Stimulated activated CD4-positive, alpha-beta T cell treated with anti-CD3 and anti-CD28 coated beads, TNF-alpha, amount 100 ng/mL, for 48 hours (primary cell): ENCODE measurements around the gene PTRH1.
A peak's percentile ranks its signal among the peaks of the same experiment; 100 is the strongest.
"Not testable (repeated sequence)": the region's sequence is repeated elsewhere in the genome, so short reads cannot be mapped to it uniquely, and the experiment has no call there.

Source experiments
- DNase-seq, 3 donors: peaks; one replicate each; pipeline ENCODE4 v3.0.0-alpha.2; 2020; ENCODE audit warnings: low read depth in 3 of 3

PTRH1 gene, protein sequence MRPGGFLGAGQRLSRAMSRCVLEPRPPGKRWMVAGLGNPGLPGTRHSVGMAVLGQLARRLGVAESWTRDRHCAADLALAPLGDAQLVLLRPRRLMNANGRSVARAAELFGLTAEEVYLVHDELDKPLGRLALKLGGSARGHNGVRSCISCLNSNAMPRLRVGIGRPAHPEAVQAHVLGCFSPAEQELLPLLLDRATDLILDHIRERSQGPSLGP

DNA sequence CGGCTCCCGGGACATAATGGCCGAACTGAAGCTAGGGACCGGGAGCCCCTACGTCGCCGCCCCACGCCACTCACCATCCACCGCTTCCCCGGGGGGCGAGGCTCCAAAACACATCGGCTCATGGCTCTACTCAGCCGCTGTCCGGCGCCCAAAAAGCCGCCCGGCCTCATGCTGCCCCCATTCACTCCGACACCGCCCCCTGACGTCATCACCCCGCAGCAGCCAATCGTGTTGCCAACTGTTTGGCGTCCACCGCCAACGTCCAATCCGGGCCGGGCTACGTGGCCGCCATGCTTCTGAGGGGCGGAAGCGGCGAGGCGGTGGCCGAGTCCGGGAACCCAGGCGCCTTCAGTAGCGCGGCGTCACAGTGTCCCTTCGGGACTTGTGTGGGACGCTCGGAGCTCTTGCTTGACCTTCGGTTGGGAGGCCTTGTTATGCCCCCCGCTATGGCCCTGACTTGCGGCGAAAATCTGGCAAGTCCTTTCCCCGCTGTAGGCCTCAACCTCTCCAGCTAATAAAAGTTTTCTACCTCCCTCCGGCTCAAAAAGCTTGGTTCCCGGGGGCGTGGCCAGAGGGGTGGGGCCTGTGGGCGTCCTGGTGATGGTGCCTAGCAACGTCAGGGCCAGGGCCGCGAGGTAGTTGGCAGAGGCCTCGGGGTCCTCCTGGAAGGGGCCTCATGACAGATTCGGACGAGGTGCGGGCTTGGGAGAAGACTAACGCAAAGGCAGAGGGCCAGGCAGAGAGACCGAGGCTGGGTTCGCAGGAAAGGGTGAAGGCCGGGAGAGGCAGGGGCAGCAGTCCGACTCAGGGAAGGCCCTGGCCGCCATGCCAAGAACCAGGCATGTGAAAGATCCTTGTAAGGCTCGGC is at the start of gene PTRH1, which contains the start of gene TTC16:
Gene PTRH1 (minus strand): TSS at position 194 of the 868 bp plus-strand sequence. CDS start 24 bp downstream, at position 170.
Gene TTC16 (plus strand): TSS at position 610 of the 868 bp plus-strand sequence. CDS start 67 bp downstream, at position 677.
- DNase-seq = peak; percentile 92 to 99 (median 97)

DNA sequence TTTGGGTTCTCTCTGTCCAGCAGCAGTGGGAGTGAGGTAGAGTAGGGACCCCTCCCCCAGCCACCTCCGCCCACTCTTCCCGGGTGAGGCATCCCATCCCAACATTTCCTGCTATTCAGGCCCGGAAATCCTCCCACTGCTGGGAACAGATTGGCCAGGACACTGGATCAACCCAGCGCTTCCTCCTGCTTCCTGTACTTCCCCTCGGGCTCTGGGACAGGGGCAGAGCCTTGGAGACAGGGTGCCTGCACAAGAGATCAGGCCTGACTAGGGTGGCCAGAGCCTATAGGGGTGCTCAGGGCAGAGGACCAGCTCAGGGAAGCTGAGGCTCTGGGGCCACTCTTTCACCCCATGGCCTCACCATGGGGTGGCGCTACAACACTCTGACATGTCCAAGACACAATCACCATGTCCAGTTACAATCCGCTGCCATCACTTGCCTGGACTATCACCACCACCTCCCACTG is 48.5 kb upstream of the PTRH1 start:
- no peak for DNase-seq

DNA sequence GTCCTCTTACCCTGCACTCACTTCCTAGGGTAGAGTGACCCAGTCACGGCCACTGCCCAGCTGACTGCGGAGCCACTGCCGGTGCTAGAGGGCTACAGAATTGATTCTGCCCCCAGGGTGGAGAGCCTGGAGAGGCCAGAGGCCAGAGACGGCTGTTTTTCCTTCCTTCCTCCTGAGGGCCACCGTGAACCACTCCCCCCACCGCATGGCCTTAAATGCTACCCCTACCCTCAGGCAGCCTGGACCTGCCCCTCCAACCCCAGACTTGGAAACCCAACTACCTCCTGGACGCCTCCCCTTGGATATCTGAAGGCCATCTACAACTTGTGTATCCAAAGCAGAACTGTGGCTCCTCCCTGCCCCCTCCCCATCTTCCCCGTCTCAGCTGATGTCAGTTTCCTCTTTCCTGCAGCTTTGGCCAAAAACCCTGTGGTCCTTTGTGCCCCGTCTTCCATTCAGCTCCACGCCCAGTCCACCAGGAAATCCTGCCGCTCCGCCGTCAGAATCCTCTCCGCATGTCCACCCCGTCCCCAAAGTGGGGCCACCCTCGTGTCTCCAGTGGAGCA is 46.7 kb upstream of the PTRH1 start:
- no peak for DNase-seq

DNA sequence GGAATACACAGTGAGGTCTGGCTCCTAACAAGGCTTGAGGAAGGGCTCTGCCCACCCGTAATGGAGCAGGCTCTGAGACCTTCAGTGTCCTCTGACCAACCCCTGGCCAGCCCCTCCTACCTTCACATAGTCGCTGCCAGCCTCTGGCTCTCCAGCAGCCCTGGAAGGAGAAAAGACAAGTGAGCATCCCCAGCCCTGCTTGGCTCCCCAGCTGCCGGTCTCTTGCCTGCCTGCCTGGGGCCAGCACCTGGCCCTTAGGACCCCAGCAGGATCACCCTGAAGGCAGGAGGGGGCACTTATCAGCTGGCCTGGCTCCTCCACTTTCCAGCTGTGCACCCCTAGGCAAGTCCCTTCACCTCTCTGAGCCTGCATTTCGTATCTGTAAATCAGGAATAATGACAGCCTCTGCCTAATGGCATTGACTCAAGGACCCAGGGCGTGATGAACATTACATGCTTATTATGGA is 46.1 kb upstream of the PTRH1 start:
- no peak for DNase-seq

DNA sequence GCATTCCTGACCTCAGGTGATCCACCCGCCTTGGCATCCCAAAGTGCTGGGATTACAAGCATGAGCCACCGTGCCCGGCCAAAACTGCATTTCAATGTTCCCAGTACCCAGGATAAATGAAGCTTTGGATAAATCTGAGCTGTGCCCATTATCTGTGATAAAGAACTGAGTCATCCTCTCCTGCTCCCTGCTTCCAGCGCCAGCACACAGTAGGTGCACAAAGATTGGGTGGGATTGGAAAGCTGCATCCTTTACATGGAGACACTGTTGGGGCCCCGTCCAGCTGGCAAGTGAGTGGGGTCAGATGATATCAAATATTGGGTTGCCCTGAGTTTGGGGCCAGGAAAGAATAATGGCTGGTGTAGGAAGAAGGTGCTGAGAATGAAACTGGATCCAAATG is 45.6 kb upstream of the PTRH1 start:
- no peak for DNase-seq

DNA sequence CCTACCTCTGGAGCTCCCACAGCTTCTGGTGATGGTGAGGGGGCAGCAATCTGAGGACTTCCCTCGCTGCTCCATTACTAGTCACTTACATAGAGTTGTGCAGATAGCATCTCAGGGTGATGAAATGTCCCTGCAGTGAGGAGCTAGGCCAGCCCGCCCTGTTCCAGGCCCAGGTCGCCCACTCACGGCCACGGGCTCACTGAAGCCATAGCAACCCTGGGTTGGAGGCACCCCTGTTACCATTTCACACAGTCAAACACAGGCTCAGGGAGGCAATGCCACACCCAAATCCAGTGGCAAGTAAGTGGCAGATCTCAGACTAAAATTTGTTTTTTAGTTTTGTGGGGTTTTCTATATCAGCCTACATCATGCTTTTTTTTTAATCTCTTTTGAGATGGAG is 43.4 kb upstream of the PTRH1 start:
- DNase-seq = no peak

DNA sequence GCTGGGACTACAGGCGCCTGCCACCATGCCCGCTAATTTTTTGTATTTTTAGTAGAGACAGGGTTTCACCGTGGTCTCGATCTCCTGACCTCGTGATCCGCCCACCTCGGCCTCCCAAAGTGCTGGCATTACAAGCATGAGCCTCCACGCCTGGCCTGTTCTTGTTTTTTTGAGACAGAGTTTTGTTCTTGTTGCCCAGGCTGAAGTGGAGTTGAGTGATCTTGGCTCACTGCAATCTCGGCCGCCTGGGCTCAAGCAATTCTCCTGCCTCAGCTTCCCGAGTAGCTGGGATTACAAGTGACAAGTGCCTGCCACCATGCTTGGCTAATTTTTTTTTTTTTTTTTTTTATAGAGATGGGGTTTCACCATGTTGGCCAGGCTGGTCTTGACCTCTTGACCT is 41.3 kb upstream of the PTRH1 start:
- DNase-seq = not testable (repeated sequence)

DNA sequence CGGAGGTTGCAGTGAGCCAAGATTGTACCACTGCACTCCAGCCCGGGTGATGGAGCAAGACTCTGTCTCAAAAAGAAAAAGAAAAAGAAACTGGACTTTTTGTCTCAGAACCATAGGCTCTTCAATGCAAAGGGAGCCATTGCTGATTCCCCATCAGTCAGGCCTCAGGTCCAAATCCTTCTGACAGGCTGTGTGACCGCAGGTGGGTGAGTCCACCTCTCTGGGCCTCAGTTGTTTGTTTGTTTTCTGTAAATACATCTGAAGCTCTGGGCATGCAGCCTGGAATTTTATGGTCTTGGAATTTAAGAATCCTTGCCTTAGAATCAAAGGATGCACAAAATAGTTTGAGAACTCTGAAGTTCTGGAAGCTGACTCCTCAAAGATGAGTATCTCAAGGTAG is 40.8 kb upstream of the PTRH1 start:
- no peak for DNase-seq

DNA sequence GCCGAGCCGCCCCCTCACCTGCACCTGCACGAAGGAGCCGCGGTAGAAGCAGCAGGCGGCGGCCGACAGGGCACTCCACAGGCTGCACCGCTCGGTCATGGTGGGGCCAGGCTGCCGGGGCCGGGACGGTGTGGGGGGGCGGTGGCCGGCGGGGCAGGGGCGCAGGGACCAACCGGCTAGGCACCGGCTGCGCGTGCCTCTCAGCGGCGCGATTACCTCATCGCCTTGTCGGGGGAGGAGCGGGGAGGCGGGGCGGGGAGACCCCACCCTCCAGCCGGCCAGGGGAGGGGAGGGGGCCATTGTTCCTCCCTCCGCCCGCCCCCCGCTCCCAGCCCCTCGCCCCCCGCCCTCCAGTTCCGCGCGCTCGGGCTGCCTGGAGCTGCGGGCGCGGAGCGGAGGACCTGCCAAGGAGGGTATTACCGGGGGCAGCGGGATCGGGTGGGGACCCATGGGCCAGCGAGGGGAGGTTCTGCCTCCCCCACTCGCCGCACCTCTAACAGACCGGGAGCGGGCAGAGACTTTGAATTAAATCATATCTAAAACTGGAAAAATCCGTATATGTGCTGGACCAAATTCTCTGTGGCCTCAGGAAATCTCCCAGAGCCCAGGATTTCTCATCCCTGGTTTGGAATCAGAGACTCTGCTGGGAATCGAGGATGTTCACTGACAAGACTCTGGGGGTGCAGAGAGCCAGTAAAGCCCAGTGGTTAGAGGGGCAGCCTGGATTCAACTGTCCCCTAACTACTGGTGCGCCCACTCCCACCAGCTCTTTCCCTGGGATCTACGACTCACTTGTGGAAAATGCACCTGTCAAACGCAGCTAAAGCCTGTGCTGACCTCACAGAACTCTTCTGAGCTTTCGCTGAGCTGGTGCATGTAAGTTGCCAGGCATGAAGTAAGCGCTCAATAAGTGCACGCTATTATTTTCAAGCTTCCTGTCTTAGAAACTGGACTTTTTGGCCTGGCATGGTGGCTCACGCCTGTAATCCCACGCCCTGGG is 39.9 kb upstream of the PTRH1 start:
- no peak for DNase-seq

DNA sequence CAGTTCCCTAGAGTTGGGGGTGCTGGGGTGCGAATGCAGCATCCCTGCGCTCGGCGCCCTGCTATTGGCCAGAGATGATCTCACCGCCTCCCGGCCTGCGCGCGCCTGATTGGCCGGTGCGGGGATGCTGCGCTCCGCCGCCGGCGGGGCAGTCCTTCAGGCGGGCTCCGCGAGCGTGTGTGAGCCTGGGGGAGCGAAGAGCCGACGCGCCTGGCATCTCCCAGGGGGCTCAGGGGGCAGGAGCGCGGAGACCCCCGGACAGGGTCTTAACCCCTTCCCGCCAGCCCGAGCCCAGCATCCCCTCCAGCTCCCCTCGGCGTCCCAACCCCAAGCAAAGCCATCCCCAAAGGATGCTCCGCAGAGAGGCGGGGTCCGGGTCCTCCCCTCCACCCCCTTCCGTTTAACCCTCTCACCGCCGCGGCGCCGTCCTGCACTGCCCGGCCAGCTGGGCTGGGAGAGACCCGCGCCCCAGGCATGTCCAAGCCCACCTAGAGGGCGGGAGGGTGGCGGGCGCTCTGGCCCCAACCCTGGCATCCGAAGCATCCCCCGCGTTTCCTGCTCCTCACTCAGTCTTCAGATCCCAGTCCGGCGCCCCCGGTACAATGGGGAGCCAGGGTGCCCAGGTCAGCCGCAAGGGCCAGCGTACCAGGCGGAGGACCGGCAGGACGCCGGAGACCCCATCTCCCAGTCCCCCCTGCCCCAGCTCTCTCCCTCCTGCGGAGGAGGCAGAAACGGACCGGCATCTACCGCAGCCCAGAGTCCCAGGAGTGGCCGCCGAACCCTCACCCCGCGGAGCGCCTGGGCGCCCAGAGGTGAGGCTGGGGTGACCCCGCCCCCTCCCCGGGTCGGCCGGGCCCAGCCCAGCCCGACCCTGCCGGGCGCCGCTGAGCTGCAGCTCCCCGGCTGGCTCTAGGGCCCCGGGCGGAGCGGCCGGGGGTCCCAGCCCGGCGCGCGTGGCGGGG is 38.9 kb upstream of the PTRH1 start:
- no peak for DNase-seq

DNA sequence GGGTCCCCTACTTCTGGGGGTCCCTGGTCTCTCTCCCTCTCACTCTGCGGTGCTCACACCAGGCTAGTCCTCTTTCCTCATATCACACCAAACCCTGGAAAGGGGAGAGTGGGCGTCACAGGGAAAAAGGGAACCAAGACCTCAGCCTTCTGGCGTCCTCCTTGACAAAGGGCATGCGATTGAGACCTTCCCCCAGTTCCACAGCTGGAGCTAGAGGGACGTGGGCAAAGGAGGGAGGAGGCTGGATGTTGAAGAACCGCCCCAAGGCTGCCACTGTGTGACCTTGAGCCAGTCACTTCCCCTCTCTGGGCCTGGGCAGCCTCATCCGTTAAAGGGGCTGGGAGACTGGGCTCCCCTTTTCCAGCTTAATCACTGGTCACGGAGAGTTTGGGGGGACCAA is 38.2 kb upstream of the PTRH1 start:
- no peak for DNase-seq

DNA sequence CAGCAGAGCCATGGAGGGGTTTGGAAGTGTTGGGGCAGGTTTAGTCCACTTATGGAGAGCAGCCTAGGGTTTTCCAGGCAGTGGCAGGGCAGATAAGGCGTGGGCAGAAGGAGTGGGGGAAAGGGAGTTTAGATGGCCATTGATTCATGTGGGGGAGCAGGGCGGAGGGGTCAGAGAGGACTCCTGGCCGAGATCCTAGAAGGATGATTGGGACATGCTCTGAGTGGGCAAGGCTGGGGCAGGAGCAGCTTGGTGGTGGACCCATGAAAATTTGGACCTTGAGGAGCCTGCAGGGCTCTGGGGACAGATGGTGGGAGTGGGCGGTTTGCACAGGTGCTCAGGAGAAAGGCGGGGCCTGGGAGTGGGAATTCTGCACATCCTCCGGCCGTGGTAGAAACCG is 37.7 kb upstream of the PTRH1 start:
- no peak for DNase-seq

DNA sequence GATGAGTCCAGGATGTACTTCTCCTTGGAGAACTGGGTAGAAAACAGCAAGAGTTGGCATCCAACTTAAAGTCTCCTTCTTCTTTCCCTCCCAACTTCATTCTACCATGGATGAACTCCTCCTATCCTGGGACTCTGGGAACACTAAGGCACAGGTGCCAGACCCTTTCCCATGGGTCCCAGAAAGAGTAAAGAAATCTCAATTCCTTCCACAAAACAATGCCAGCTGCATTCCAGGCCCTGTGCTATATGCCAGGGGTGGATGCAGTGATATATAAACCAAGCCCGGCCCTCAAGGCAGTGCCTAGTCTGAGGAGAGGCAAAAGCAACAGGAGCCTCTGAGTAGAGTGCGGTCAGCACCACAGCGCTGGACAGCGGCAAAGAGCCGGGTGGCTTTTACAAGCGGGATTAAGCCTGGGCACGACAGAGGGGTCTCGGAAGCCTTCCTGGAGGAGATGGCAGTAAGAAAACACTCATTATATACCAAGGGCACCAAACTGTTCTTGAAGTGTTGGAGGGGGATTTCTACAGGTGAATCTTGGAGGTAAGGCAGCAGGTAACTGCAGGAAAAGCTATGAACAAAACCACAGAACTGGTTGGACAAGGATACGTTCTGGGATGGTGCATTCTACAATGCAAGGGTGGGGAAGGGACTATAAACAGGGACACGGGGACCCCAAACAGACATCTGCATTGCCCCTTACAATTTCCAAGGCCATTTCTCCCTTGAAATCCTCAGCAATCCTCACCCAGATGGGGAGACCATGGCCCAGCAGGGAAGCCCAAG is 36.0 kb upstream of the PTRH1 start:
- DNase-seq = no peak

DNA sequence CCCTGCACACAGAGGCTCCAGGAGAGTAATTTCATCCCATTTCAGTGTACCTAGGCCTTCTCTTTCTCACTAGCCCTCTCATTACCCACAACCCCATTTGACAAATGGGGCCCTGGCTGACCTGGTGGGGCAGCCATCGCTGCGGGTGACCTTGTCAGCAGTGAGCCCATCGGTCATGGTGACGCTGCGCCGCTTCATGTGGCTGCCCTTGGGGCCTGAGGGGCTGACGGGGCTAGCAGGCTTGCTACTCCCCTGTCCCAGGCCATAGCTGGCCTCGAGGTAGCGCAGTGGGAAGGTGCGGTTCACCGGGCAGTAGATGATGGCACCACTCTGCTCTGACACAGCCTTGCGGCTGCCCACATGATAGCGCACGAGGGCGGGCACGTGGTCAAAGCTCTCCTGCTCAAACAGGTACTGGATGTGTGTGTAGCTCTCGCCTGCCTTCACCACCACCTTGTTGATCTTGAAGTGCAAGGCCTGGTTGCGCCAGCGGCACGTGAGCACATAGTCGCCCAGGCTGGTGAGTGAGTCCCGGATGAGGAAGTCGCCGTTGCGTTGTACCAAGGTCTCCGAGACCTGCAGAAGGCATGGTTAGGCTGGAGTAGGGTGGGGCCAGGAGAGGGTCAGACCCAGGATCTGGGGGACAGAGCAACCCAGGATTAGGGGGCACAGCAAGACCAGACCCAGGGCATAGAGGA is 33.8 kb upstream of the PTRH1 start:
- DNase-seq = no peak

DNA sequence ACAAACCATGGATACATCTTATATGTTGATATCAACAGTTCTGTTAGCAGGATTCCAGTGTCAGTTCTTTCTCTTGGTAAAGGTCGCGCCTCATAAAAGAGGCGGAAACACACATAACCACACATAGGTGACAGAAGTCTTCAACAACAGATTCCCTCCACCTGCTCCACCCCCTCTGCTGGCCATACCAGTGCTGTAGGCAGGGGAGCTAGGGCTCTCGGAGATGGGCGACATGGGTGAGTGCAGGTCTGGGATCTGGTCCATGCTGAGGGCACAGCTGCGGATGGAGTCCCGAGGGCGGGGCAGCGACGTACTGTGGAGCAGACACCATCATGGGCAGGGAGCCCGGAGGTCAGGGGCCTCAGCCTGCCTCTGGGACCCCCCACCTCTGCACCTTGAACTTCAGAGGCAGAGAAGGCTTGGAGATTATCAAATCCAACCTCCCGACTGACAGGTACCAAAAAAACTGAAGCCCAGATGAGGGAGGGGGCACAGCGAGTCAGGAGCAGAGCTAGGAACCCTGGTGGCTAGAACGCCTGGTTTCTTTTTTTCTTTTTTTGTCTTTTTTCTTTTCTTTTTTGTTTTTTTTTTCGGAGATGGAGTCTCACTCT is 31.6 kb upstream of the PTRH1 start:
- DNase-seq = no peak

DNA sequence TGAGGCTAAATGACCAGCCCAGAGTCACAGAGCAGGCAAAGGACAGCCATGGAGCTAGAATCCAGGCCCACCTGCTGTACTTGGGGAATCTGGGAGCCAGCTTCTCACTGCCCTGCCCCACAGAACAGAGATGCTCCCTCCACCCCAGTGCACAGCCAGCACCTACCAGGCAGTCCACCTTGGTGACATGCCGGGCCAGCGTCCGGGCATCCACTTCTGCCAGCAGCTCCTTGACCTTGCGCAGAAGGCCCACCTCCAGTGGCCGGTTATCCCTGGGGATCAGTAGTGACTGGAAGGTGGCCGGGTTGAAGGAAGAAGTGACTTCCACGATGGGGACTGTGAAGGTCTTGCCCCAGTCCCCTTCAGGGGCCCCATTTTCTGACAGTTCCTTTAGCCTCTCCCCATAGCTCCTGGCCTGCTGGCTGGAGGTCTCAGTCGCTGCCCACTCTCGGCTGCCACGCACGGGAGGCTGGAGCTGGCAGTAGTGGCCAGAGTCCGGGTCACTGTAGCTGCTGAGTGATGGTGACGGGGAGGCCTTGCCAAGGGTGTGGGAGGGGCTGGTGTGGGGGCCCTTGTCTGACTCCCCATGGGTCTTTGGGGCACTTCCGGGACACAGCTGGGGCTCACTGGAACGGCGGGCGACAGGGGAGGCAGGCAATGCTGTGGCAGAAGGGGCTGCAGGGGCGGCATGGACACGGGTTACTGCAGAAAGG is 29.1 kb upstream of the PTRH1 start:
- no peak for DNase-seq

DNA sequence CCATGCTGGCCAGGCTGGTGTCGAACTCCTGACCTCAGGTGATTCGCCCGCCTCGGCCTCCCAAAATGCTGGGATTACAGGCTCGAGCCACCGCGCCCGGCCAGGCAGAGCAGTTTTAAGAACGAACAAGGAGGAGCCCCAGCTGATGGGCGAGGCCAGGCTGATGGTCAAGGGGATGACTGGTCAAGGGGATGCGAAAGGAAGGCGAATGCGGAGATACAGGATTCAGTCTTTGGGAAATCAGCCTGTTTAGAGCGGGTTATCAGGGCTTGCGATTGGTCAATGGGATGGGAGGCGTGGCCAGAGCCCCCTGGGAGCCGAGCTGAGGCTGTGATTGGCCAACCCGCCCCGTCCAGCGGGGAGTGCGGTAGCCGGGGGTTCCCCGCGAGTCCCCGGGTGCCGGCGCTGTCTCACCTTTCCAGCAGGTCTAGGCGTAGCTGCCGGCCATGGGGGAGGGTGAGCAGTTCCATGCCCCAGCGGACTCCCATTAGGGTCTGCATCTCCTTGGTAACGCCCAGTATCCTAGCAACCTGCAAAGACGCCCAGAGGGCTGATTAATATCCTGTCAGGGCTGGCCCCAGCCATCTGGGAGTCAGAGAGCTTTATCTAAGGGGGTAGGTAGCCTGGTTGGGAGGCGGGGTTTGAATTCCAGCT is 27.1 kb upstream of the PTRH1 start:
- DNase-seq = no peak
